Psoas muscle (tissue), 8 donors: ENCODE measurements around the gene POFUT2. TPM values are rescaled to one million over a fixed set of nuclear protein-coding genes. Genes with fewer than 3 reads are reported as not detected.
A peak's percentile ranks its signal among the peaks of the same experiment; 100 is the strongest.

Experiments
- ATAC-seq, 4 donors: fragments of 200-7000 bp; cut with Tn5 transposase; one replicate each; pipeline ENCODE4 v1.9.1; 2020; ENCODE audit warnings: moderate library complexity in 3 of 4, mild to moderate bottlenecking in 2 of 4
- DNase-seq, 2 donors: peaks; one replicate each; pipeline ENCODE4 v3.0.0-alpha.2; 2020
- H3K27ac ChIP-seq: fragments of 200-600 bp; one replicate; pipeline ENCODE4 v1.8.0; 2022
- H3K27me3 ChIP-seq, 3 donors: fragments of 200-600 bp in 1 of 3; one replicate each; pipeline versions ENCODE4 v1.6.1 to v1.8.0; 2013 to 2022; ENCODE audit warnings: low read length in 2 of 3, mild to moderate bottlenecking in 2 of 3, moderate library complexity in 1 of 3; ENCODE audit not compliant: insufficient read depth in 3 of 3
- H3K36me3 ChIP-seq, 2 donors: fragments of 200-600 bp in 1 of 2; one replicate each; pipeline versions ENCODE4 v1.6.1 to v1.8.0; 2013 to 2022; ENCODE audit warnings: low read depth in 1 of 2, mild to moderate bottlenecking in 1 of 2, moderate library complexity in 1 of 2; ENCODE audit not compliant: insufficient read depth in 1 of 2
- H3K4me1 ChIP-seq: fragments of 200-600 bp; one replicate; pipeline ENCODE4 v1.8.0; 2022
- H3K4me3 ChIP-seq: fragments of 200-600 bp; one replicate; pipeline ENCODE4 v1.8.0; 2022; ENCODE audit warnings: mild to moderate bottlenecking
- H3K9me3 ChIP-seq: fragments of 200-600 bp; one replicate; pipeline ENCODE4 v1.8.0; 2022
- WGBS, 3 donors: extraction: QIAGEN DNeasy Blood & Tissue Kit; methylation state at CpG; one replicate each; pipeline versions ENCODE4 v1.1.6 to v1.1.7; 2013; 5-methylcytosine and 5-hydroxymethylcytosine counted together
- intact Hi-C, 2 donors: fragments of 100-400 bp; cut with DNase I; formaldehyde crosslinking; loops; one replicate each; pipeline versions ENCODE4 v1.11.0 to v1.14.2; 2022
- polyA plus RNA-seq, 3 donors: library from polyadenylated mRNA; stranded (reverse); fragments of 200-250 nt; gene quantifications; one replicate each; pipeline ENCODE4 v1.2.3, GENCODE V29; 2013
- total RNA-seq, 4 donors: library from RNA; stranded (reverse); fragmentation: NEBNext Ultra II Directional in 2 of 4; extraction: Animal tissue kit (Norgen Biotek cat#: 25700) in 2 of 4; gene quantifications; one replicate each; pipeline versions ENCODE4 v1.2.1 to v1.2.4, GENCODE V29; 2021 to 2023
- TF ChIP-seq, protein P1 (sequence below): fragments of 200-600 bp; IDR thresholded peaks from one replicate; pipeline ENCODE4 v1.8.0; 2022; ENCODE audit warnings: antibody characterized with exemption
- donor health status: healthy with polysubstance abuse.
- donor health status: DM: no; HTN: no; CAD: no; lungs with moderate emphysema.
- donor health status: Bipolar disorder and iron deficiency.
- donor health status: healthy.
- donor health status: DM: yes; HTN: yes; CAD: no.
- donor health status: DM: no; HTN: no; CAD: no.
- donor health status: DM: no; HTN: no; CAD: no.
- donor health status: DM: yes; HTN: yes; CAD: no.

Gene POFUT2
- total and polyA plus RNA-seq, 7 donors = 5.6 to 13.9 (median 10.8) TPM

DNA sequence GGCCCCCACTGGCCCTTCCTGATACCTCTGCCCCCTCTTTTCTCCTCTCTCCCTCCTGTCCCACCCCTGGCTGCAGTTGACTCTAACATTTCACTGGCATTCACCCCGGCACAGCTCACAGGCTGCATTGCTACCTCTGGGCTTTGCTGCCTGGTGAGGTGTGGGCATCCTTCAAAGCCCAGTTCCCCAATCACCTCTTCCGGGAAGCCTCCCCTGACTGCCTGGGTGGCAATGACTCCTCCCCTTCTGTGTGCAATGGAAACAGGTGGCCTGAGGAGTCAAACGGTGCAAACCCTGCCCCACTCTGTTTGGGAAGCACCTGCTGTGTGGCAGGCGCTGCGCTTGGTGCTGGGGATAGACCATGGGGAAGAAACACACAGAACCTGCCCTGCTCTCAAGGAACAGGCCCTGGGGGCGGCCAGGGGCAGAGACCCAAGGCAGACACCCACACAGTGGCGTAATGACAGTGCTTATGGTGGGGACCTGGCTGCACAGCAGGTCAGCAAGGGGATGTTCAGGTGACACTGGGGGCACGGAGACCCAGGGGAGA, 39.3 kb upstream of the POFUT2 start:
- H3K36me3 ChIP-seq = no peaks in the 10 kb centered on the region
- DNase-seq = no peak
- TF ChIP-seq, protein P1, sequence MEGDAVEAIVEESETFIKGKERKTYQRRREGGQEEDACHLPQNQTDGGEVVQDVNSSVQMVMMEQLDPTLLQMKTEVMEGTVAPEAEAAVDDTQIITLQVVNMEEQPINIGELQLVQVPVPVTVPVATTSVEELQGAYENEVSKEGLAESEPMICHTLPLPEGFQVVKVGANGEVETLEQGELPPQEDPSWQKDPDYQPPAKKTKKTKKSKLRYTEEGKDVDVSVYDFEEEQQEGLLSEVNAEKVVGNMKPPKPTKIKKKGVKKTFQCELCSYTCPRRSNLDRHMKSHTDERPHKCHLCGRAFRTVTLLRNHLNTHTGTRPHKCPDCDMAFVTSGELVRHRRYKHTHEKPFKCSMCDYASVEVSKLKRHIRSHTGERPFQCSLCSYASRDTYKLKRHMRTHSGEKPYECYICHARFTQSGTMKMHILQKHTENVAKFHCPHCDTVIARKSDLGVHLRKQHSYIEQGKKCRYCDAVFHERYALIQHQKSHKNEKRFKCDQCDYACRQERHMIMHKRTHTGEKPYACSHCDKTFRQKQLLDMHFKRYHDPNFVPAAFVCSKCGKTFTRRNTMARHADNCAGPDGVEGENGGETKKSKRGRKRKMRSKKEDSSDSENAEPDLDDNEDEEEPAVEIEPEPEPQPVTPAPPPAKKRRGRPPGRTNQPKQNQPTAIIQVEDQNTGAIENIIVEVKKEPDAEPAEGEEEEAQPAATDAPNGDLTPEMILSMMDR = no peak
- 79 to 87% (median 81%) methylated on average over 8 of the region's 8 CpGs for WGBS, 3 donors
- no peaks in the 10 kb centered on the region for H3K9me3 ChIP-seq
- peaks cover 0 to 42% (median 5%) of the 10 kb centered on the region in 3 donors for H3K27me3 ChIP-seq
- H3K4me1 ChIP-seq = no peaks in the 10 kb centered on the region
- ATAC-seq = no peak
- no peak overlapping the region for H3K27ac ChIP-seq
- intact Hi-C loops = no loop called here
- H3K4me3 ChIP-seq = no peak overlapping the region

DNA sequence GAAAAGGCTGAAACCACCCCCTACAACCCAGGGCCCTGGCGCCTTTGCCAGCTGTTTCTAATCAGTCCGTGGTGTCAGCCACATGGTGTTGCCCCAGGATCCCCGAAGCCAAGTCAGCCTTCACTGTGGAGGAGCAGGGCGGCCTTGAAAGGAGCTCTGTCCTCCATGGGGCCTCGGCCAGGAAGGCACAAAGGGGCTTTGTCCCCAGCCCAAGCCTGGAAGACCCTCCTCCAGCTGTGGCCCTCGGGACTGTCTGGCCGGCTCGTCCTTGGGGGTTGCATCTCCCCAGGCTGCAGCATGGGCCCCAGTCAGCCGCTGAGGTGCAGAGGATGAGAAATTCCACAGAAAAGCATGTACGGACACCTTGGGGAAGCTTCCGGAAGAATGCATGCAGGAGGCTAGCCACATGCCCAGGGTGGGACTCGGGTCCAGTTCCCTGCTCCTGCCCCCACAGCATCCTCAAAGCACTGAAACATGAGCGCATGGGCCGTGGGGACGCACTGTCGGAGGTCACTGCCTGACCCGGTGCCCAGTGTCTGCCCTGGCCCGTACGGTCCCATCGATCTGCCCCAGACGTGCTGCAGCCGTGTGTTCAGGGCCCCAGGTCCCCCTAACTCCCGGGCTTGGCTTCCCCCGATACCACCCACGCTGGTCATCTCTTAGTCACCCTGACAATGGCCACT, 38.6 kb upstream of the POFUT2 start:
- H3K36me3 ChIP-seq = no peaks in the 10 kb centered on the region
- peaks cover 0 to 46% (median 5%) of the 10 kb centered on the region in 3 donors for H3K27me3 ChIP-seq
- DNase-seq (peak in 1 of 2 donors; percentile 37), ATAC-seq (no peak)
- H3K4me3 ChIP-seq = no peak overlapping the region
- H3K27ac ChIP-seq = no peak overlapping the region
- TF ChIP-seq, protein P1 = no peak
- no peaks in the 10 kb centered on the region for H3K4me1 ChIP-seq
- 70 to 74% (median 72%) methylated on average over 25 of the region's 25 CpGs for WGBS, 3 donors
- H3K9me3 ChIP-seq = no peaks in the 10 kb centered on the region
- intact Hi-C loops = no loop called here

DNA sequence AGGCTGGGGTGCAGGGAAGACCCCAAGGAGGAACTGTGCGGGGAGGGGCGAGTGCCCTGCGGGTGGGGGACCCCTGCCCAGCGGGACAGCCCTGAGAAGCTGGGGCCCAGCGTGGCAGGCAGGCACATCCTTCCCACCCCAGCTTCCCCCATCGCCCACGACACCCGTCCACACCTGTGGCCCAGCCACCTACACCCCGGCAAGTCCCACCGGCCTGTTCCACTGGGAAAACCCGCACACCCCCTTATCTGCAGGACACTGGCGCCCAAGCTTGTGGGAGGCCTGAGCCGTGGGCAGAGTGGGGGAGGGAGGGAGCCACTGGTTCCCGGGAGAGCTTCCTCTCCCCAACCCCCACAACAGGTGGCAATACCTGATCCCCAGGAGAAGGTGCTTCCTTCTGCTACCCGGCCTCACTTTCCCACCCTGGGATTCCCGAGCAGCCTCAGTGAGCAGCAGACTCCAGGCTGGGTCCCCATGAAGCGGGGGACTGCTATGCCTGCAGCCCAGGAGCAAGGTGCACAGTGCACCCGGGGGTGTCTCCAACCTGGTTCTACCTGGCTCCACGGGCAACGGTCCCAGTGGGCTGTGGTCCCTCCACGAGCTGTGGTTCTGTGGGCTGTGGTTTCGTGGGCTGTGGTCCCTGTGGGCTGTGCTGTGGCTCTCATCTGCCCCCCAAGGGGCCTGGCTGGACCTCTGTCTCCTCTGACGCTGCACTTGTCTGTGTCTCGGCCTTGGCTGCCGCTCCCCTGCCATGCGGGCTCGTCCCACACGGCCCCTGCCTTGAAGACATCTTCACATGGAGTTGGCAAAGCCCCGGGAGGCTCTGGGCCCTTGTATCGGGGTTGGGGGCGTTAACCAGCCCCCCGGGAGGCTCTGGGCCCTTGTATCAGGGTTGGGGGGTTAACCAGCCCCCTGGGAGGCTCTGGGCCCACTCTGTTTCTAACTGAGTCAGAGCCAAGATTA, 37.8 kb upstream of the POFUT2 start:
- intact Hi-C loops = no loop called here
- Histone ChIP-seq H3K4me3 (no peak overlapping the region), H3K27me3 (peaks cover 0 to 45% (median 5%) of the 10 kb centered on the region in 3 donors), H3K9me3 (no peaks in the 10 kb centered on the region), H3K36me3 (no peaks in the 10 kb centered on the region), H3K4me1 (no peaks in the 10 kb centered on the region), H3K27ac (no peak overlapping the region)
- DNase-seq (peak in 1 of 2 donors; percentile 43), ATAC-seq (no peak)
- WGBS, 3 donors = 71 to 78% (median 73%) methylated on average over 30 to 32 of the region's 32 CpGs
- TF ChIP-seq, protein P1 = no peak

DNA sequence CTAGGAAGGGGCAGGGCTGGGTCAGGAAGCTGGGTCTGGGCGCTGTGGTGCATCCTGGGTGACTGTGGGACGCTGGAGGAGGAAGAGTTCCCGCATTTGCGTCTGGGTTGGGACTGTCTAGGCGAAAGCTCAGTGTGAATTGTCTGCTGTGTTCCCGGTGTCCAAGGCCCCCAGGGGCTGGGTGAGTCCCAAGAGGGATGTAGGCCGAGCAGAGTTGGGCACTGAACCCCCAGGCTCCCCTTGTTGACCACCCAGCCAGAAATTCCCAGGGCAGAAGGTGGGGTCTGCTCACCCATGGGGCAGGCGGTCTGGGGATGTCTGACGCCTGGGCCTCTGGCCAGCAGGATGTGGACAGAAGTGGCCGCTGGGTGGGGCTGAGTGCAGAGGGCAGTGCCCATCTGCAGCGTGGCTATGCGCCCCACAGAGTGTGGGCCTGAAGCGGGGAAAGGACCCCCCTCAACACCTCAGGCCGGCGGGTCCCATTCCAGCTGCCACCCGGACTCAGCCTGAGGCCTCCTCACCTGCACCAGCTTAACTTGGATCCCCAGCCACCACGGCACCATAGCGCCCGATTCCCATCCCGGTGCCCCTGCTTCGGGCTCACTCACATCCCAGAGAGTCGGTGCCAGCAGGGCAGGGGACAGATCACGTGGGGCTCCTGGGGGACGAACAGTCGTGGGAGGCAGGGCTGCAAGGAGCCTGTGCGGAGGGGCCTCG, 37.0 kb upstream of the POFUT2 start:
- WGBS, 3 donors = 70 to 72% (median 71%) methylated on average over 24 to 27 of the region's 27 CpGs
- TF ChIP-seq, protein P1 = no peak
- H3K36me3 ChIP-seq = no peaks in the 10 kb centered on the region
- ATAC-seq (no peak), DNase-seq (peak; percentile 13 to 48)
- intact Hi-C loops = no loop called here
- no peaks in the 10 kb centered on the region for H3K4me1 ChIP-seq
- H3K4me3 ChIP-seq = no peak overlapping the region
- H3K9me3 ChIP-seq = no peaks in the 10 kb centered on the region
- no peak overlapping the region for H3K27ac ChIP-seq
- peaks cover 0 to 45% (median 2%) of the 10 kb centered on the region in 3 donors for H3K27me3 ChIP-seq
